H1 (cell line): ENCODE results near the gene CCDC102A.
"Not testable (repeated sequence)": the region's sequence is repeated elsewhere in the genome, so short reads cannot be mapped to it uniquely, and the experiment has no call there.

Source experiments
- EZH2 ChIP-seq: fragments of 200-600 bp; sonication (generic); IDR thresholded peaks from 2 replicates; pipeline ENCODE4 v1.7.1; 2012; ENCODE audit warnings: low read depth, mild to moderate bottlenecking, moderate library complexity, low read length, inconsistent platforms; ENCODE audit not compliant: severe bottlenecking
- GTF2F1 ChIP-seq: IDR thresholded peaks from 2 replicates; pipeline ENCODE4 v1.6.1; 2012; ENCODE audit warnings: low read depth, low read length, improper control_type of control experiment, borderline replicate concordance
- POLR2A ChIP-seq, 2 experiments: IDR thresholded peaks; 1 replicate in 1 of 2; 2 replicates in 1 of 2; pipeline ENCODE4 v1.6.1; 2011; ENCODE audit warnings: low read depth in 2 of 2, low read length in 2 of 2, mild to moderate bottlenecking in 2 of 2; ENCODE audit errors: control extremely low read depth in 1 of 2
- POU5F1 ChIP-seq: IDR thresholded peaks from 2 replicates; pipeline ENCODE4 v1.6.1; 2011; ENCODE audit warnings: low read depth, mild to moderate bottlenecking, low read length, moderate library complexity
- RAD21 ChIP-seq, 2 experiments: IDR thresholded peaks in 1 of 2; conservative IDR thresholded peaks in 1 of 2; 2 replicates each; pipeline ENCODE4 v1.6.1; 2011; ENCODE audit warnings: low read depth in 2 of 2, low read length in 2 of 2, improper control_type of control experiment in 1 of 2, inconsistent platforms in 1 of 2, mild to moderate bottlenecking in 1 of 2, moderate library complexity in 1 of 2
- RNF2 ChIP-seq: fragments of 200-900, 300-1000 bp; sonication (generic); IDR thresholded peaks from 2 replicates; pipeline ENCODE4 v1.7.1; 2016; ENCODE audit warnings: borderline replicate concordance, low read depth, mild to moderate bottlenecking, antibody characterized with exemption, low read length; ENCODE audit not compliant: poor library complexity, severe bottlenecking; ENCODE audit errors: missing control alignments
- RXRA ChIP-seq: IDR thresholded peaks from 2 replicates; pipeline ENCODE4 v1.6.1; 2011; ENCODE audit warnings: low read depth, mild to moderate bottlenecking, low read length, moderate library complexity; ENCODE audit not compliant: insufficient read depth
- SIRT6 ChIP-seq: IDR thresholded peaks from one replicate; pipeline ENCODE4 v1.7.1; 2012; ENCODE audit warnings: low read length, inconsistent platforms
- SIX5 ChIP-seq: IDR thresholded peaks from 2 replicates; pipeline ENCODE4 v1.6.1; 2011; ENCODE audit warnings: mild to moderate bottlenecking, low read depth, low read length
- SP1 ChIP-seq: IDR thresholded peaks from 2 replicates; pipeline ENCODE4 v1.6.1; 2011; ENCODE audit warnings: low read depth, low read length
- TF ChIP-seq, protein P1 (sequence below), 3 experiments: IDR thresholded peaks; 1 replicate in 2 of 3; 2 replicates in 1 of 3; pipeline versions ENCODE4 v1.5.1 to v1.6.1; 2011; ENCODE audit warnings: low read length in 3 of 3, mild to moderate bottlenecking in 3 of 3, inconsistent platforms in 2 of 3, low read depth in 1 of 3, moderate library complexity in 1 of 3; ENCODE audit not compliant: insufficient read depth in 1 of 3; ENCODE audit errors: control extremely low read depth in 1 of 3
- TF ChIP-seq, protein P2 (sequence below): IDR thresholded peaks from 2 replicates; pipeline ENCODE4 v1.6.1; 2012; ENCODE audit warnings: inconsistent platforms

DNA sequence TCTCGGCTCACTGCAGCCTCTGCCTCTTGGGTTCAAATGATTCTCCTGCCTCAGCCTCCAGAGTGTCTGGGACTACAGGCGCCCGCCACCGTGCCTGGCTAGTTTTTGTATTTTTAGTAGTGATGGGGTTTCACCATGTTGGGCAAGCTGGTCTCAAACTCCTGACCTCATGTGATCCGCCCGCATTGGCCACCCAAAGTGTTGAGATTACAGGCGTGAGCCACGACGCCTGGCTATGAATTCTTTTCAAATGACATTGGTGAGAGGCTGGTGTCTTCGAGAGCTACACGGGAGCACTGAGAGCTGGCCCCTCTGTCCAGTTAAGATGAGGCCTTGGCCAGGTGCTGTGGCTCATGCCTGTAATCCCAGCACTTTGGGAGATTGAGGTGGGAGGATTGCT is 36.4 kb downstream of the CCDC102A start:
- TF ChIP-seq RXRA; GTF2F1; SP1; EZH2; RNF2; RAD21 (IDR thresholded peaks at IDR 0.05 in 1 of 2, conservative IDR thresholded peaks at IDR 0.05 in 1 of 2; ENCODE audit: low read depth in 2 of 2, low read length in 2 of 2); SIRT6; POLR2A (IDR thresholded peaks at IDR 0.05; ENCODE audit: control extremely low read depth in 1 of 2, low read depth in 2 of 2, low read length in 2 of 2); SIX5; POU5F1: not testable (repeated sequence)
- TF ChIP-seq, protein P1, sequence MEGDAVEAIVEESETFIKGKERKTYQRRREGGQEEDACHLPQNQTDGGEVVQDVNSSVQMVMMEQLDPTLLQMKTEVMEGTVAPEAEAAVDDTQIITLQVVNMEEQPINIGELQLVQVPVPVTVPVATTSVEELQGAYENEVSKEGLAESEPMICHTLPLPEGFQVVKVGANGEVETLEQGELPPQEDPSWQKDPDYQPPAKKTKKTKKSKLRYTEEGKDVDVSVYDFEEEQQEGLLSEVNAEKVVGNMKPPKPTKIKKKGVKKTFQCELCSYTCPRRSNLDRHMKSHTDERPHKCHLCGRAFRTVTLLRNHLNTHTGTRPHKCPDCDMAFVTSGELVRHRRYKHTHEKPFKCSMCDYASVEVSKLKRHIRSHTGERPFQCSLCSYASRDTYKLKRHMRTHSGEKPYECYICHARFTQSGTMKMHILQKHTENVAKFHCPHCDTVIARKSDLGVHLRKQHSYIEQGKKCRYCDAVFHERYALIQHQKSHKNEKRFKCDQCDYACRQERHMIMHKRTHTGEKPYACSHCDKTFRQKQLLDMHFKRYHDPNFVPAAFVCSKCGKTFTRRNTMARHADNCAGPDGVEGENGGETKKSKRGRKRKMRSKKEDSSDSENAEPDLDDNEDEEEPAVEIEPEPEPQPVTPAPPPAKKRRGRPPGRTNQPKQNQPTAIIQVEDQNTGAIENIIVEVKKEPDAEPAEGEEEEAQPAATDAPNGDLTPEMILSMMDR (IDR thresholded peaks at IDR 0.05; ENCODE audit: control extremely low read depth in 1 of 3, insufficient read depth in 1 of 3, low read depth in 1 of 3, low read length in 3 of 3): not testable (repeated sequence)
- TF ChIP-seq, protein P2, sequence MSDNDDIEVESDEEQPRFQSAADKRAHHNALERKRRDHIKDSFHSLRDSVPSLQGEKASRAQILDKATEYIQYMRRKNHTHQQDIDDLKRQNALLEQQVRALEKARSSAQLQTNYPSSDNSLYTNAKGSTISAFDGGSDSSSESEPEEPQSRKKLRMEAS: not testable (repeated sequence)
